ENCODE measurements around the gene LLGL1.
A peak's percentile ranks its signal among the peaks of the same experiment; 100 is the strongest.

LLGL1 gene

DNA sequence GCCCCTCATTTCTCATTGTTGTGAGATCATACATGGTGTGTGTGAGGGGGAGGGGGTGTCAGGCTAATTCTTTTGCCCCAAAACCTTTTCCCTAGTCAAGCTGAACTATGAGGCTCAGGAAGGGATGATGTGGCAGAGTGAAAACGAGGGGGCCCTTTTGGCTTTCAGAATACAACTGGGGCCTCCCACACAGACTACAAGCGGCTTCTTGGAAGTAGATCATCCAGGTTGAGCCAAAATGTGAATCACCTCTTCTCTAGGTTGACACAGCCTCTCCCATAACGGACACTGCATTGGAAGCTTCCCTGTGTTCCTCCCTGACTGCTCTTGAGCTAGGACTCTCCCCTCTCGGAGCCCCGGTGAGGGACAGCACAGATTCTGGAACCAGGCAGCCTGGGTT lies 44.1 kb upstream of the LLGL1 start:
- Histone ChIP-seq H3K79me2 (ENCODE audit: insufficient read depth, low read length) (peaks cover 23% of the 10 kb centered on the region), H3K4me3 (ENCODE audit: insufficient read depth, low read length, poor library complexity, severe bottlenecking) (no peak overlapping the region), H3K9me2 (replicated peaks; ENCODE audit: insufficient read depth, low read length) (no peaks in the 10 kb centered on the region), H3K9me3 (ENCODE audit: insufficient read depth, low read length) (no peaks in the 10 kb centered on the region), H3K4me2 (ENCODE audit: low read depth, low read length, poor library complexity, severe bottlenecking) (no peak overlapping the region), H4K20me1 (ENCODE audit: low read depth, low read length) (peaks cover 18% of the 10 kb centered on the region; the same call in 1 of the 2 replicates), H3K36me3 (ENCODE audit: low read length) (0 out of 2 replicates have a peak, but pooled peaks cover 2% of the 10 kb centered on the region), H3F3A (ENCODE audit: insufficient read depth) (no peaks in the 10 kb centered on the region), H2AFZ (ENCODE audit: low read depth, low read length, severe bottlenecking) (no peak overlapping the region), H3K27me3 (ENCODE audit: low read length) (no peaks in the 10 kb centered on the region), H3K9ac (ENCODE audit: low read length) (no peak overlapping the region), H3K27ac (ENCODE audit: low read depth, low read length) (no peak overlapping the region)
- TF ChIP-seq, protein P1, sequence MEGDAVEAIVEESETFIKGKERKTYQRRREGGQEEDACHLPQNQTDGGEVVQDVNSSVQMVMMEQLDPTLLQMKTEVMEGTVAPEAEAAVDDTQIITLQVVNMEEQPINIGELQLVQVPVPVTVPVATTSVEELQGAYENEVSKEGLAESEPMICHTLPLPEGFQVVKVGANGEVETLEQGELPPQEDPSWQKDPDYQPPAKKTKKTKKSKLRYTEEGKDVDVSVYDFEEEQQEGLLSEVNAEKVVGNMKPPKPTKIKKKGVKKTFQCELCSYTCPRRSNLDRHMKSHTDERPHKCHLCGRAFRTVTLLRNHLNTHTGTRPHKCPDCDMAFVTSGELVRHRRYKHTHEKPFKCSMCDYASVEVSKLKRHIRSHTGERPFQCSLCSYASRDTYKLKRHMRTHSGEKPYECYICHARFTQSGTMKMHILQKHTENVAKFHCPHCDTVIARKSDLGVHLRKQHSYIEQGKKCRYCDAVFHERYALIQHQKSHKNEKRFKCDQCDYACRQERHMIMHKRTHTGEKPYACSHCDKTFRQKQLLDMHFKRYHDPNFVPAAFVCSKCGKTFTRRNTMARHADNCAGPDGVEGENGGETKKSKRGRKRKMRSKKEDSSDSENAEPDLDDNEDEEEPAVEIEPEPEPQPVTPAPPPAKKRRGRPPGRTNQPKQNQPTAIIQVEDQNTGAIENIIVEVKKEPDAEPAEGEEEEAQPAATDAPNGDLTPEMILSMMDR (IDR thresholded peaks at IDR 0.05; ENCODE audit: insufficient read depth, low read length, poor library complexity, severe bottlenecking), result no peak
- TF ChIP-seq EZH2phosphoT487 (conservative IDR thresholded peaks at IDR 0.05; ENCODE audit: low read length), result no peak

DNA sequence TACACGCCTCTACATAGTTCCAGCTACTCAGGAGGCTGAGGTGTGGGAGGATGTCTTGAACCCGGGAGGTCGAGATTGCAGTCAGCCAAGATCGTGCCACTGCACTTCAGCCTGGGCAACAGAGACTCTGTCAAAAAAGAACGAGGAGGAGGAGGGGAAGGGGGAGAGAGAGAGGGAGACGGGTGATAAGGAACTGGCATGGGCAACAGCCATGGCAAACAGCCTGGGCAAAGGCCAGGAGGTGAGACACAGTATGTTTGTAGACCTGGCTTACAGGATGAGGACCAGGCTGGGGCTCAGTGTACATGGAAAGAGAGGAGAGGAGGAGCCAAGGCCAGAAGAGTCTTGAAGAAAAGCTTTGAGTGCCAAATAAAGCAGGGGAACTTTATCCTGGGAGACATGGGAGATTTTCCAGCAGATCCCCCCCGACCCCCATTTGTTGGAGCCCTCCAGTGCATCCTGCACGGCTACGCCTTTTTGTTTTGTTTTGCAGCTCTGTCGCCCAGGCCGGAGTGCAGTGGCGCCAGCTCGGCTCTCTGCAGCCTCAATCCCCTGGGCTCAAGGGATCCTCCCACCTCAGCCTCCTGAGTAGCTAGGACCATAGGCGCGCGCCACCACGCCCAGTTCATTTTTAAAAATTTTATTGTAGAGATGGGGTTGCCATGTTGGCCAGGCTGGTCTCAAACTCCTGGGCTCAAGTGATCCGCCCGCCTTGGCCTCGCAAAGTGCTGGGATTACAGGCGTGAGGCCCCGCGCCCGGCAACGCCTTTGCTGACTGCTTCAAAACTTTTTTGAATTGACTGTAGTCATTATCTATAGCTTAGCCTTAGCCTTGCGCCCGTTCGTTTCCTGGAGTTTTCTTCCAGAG lies 43.1 kb upstream of the LLGL1 start:
- H3K27ac ChIP-seq (ENCODE audit: low read depth, low read length), result peak overlapping the region; percentile 92
- no peaks in the 10 kb centered on the region for H3K27me3 ChIP-seq (ENCODE audit: low read length)
- H3F3A ChIP-seq (ENCODE audit: insufficient read depth), result no peaks in the 10 kb centered on the region
- H3K36me3 ChIP-seq (ENCODE audit: low read length), result 0 out of 2 replicates have a peak, but pooled peaks cover 3% of the 10 kb centered on the region
- H4K20me1 ChIP-seq (ENCODE audit: low read depth, low read length), result peaks cover 24% of the 10 kb centered on the region
- peaks cover 33% of the 10 kb centered on the region for H3K79me2 ChIP-seq (ENCODE audit: insufficient read depth, low read length)
- peak overlapping the region; percentile 88 for H3K9ac ChIP-seq (ENCODE audit: low read length)
- TF ChIP-seq, protein P1 (IDR thresholded peaks at IDR 0.05; ENCODE audit: insufficient read depth, low read length, poor library complexity, severe bottlenecking), result no peak
- no peak for TF ChIP-seq EZH2phosphoT487 (conservative IDR thresholded peaks at IDR 0.05; ENCODE audit: low read length)
- peak overlapping the region; percentile 90 for H3K4me3 ChIP-seq (ENCODE audit: insufficient read depth, low read length, poor library complexity, severe bottlenecking)
- peak overlapping the region; percentile 65 for H3K4me2 ChIP-seq (ENCODE audit: low read depth, low read length, poor library complexity, severe bottlenecking)
- no peaks in the 10 kb centered on the region for H3K9me3 ChIP-seq (ENCODE audit: insufficient read depth, low read length)
- H3K9me2 ChIP-seq (replicated peaks; ENCODE audit: insufficient read depth, low read length), result no peaks in the 10 kb centered on the region
- peak overlapping the region; percentile 83 for H2AFZ ChIP-seq (ENCODE audit: low read depth, low read length, severe bottlenecking)

DNA sequence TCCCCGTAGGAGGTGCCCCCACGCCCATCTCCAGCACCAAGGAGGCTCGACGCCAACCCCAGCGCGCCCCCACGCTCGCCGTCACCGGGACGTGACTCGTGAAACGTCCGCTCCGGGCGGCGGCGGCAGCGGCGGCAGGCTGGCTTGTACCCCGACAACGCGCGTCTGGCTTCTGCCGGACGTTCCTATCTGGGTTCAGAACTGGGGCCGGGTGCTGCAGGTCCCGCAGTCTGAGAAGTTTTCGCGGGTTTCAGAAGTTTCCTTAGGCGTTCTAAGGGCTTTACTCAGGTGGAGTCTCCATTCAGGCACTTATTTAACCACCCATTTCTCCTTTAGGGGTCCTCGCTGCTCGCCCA lies 42.5 kb upstream of the LLGL1 start:
- no peak for TF ChIP-seq EZH2phosphoT487 (conservative IDR thresholded peaks at IDR 0.05; ENCODE audit: low read length)
- TF ChIP-seq, protein P1 (IDR thresholded peaks at IDR 0.05; ENCODE audit: insufficient read depth, low read length, poor library complexity, severe bottlenecking), result no peak
- peak overlapping the region; percentile 83 for H2AFZ ChIP-seq (ENCODE audit: low read depth, low read length, severe bottlenecking)

More for the DNA sequence above, 42.5 kb upstream of the LLGL1 start:
- Histone ChIP-seq H3K9me2 (replicated peaks; ENCODE audit: insufficient read depth, low read length) (no peaks in the 10 kb centered on the region), H4K20me1 (ENCODE audit: low read depth, low read length) (peaks cover 27% of the 10 kb centered on the region), H3F3A (ENCODE audit: insufficient read depth) (no peaks in the 10 kb centered on the region), H3K27me3 (ENCODE audit: low read length) (no peaks in the 10 kb centered on the region), H3K36me3 (ENCODE audit: low read length) (0 out of 2 replicates have a peak, but pooled peaks cover 3% of the 10 kb centered on the region), H3K79me2 (ENCODE audit: insufficient read depth, low read length) (peaks cover 39% of the 10 kb centered on the region), H3K27ac (ENCODE audit: low read depth, low read length) (peak overlapping the region; percentile 92), H3K4me2 (ENCODE audit: low read depth, low read length, poor library complexity, severe bottlenecking) (peak overlapping the region; percentile 65), H3K9ac (ENCODE audit: low read length) (peak overlapping the region; percentile 88), H3K4me3 (ENCODE audit: insufficient read depth, low read length, poor library complexity, severe bottlenecking) (peak overlapping the region; percentile 90), H3K9me3 (ENCODE audit: insufficient read depth, low read length) (no peaks in the 10 kb centered on the region)

Data from SU-DHL-6 (cell line).